Measurements from ENCODE around the gene TJP1.
"Not testable (repeated sequence)": the region's sequence is repeated elsewhere in the genome, so short reads cannot be mapped to it uniquely, and the experiment has no call there.

The TJP1 gene

GRCh38 chr15:29698030-29698701 is 124.1 kb downstream of the TJP1 start:
- no peak for DNase-seq

DNA sequence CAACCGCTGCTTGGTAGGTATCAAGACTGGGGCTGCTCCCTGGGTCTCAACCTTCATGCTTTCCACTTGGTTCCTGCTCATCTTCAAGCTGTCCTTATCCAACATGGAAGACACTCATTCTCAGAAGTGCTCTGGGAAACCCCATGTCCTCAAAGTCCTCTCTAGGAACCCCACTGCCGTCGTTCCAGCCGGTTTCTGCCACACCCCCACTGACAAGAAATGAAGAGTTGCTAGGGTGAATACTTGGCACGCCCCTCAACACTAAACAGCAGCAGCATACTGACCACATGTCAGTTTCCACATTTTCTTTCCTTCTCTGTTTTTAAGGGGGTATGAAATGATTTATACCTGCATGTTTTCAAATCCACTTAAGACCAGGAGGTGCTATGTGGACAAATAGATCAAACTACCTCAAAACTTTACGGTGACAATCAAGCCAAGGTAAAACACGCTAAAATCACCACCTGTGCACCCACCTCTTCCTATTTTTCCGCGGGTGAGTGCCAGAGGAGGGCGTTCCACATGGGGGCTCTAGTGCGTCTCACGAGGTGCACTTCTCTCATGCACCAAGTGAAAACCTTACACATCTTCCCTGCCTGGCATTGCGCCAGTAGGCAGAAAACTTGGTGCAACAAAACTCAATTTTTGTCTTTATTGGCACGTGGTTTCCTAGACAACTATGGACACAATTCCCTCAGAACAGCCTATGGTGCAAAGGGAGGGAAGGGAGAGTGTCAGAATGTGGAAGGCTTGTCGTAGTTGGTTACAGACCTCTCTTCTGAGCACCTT is 125.1 kb downstream of the TJP1 start:
- DNase-seq, result no peak

DNA sequence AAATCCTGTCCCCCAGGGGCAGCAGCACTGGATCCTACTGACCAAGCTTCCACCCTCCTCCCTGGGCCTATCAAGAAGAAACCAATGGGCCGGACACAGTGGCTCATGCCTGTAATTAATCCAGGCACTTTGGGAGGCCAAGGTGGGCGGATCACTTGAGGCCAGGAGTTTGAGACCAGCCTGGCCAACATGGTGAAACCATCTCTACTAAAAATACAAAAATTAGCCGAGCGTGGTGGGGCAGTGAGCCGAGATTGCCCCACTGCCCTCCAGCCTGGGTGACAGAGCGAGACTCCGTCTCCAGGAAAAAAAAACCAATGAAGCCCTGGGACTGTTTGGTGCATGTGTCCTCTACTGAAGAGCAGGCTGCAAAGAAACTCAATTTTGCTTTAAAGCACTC is 125.8 kb downstream of the TJP1 start:
- DNase-seq, result not testable (repeated sequence)

- no peak for DNase-seq
These were observed 126.6 kb downstream of the TJP1 start for GRCh38 chr15:29695489-29696167.

DNA sequence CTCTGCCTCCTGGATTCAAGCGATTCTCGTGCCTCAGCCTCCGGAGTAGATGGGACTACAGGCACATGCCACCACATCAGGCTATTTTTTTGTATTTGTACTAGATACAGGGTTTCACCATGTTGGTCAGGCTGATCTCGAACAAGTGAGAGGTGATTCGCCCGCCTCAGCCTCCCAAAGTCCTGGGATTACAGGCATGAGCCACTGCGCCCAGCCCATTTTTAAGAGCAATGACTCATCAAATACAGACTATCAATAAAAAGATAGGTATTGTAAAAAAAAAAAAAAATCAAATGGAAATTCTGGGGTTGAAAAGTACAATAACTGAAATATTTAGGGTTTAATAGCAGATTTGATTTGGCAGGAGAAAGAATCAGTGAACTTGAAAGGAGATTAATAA is 129.0 kb downstream of the TJP1 start:
- no peak for DNase-seq

GRCh38 chr15:29692527-29692926 is 129.7 kb downstream of the TJP1 start:
- DNase-seq, result no peak

DNA sequence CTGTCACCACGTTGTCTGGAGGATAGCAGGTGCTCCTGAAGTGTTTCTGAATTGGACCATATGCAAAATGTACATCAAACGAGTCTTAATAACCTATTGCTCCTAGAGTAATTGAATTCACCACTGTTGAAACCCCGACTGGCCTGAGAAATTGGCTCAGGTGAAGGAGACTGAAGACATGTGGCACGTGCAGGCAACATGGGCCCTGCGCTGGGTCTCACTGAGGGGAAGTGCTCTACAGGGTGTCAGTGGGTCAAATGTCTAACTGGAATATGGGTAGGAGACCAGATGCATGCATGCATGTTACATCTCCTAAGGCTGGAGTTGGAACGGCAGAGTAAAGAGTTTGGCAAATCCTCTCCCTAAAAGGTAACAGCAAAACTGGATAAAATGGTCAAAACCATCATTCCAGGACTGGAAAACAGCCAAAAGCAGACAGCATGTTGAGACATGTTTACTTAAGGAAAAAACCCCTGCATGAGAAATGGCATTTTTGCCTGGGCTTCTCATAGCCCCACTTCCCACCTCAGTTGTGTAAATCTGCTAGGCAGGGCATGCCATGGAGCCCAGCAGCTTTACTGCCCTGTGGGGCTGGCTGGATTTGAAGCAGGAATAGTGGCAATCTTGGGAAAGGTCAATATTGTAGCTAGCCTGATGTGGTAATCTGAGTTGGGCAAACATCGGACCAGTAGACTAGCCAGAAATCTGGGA is 131.3 kb downstream of the TJP1 start:
- DNase-seq, result no peak

- DNase-seq, result no peak
These were observed 132.8 kb downstream of the TJP1 start for GRCh38 chr15:29689287-29689986.

DNA sequence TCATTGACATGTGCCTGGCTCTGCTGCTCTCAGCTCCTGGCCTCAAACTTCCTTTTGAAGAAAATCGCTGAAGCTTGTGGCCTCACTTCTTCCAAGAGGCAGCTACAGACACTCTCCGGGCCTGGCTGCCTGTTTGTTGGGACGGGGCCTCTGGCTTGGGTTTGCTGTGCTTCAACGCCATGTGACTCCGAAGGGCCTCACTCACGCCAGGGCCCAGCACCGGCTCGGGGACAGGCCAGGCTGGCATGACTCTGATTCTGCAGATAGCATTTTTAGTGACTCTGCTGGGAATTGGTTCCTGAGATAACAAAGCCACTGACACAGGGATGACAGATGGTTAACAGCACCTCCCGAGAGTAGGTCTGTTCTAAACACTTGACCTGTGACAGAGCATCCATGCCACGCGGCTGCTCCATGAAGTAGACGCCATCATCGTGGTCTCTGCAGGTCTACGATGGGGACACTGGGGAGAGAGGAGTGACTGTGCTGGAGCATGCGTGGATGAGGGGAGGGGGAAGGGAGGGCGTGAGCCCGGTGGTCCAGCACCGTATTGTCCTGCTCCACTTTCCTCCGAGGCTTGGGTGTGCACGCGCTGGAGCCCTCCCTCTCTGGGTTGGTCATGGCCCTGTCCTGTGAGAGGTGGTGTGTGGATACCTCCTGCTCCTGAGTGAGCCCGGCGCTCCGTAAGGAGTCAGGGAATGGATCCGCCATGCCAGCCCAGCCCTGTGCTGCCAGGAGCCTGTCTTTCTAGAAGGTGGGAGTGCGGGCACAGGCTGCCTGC is 133.6 kb downstream of the TJP1 start:
- no peak for DNase-seq

DNA sequence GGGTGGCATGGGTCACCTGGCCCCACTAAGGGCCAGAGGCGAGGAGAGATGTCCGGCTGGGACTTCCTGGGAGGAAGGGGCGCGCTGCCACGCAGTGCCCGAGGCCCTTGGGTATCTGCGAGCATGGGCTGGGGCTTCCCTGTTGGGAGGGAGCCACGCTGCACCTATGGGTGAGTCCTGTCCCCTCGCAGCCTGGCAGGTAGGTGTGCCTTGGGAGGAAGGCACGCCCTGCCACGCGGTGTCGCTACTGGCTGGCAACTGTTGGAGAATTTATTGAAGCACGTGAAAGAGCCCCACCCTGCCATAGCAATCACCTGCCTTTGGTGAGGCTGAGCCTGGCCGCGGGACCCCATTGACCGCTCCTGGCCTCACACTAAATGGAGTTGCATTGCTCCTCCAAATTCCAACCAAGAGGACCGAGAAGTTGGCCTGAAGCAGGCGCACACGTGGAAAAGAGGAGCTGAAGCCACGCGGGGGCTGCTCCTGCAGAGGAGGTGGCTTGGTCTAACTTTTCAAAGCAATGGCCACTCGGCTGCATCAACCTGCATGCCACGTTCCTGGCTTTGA is 134.2 kb downstream of the TJP1 start:
- no peak for DNase-seq

- no peak for DNase-seq
These were observed 135.0 kb downstream of the TJP1 start for GRCh38 chr15:29687204-29687815.

DNA sequence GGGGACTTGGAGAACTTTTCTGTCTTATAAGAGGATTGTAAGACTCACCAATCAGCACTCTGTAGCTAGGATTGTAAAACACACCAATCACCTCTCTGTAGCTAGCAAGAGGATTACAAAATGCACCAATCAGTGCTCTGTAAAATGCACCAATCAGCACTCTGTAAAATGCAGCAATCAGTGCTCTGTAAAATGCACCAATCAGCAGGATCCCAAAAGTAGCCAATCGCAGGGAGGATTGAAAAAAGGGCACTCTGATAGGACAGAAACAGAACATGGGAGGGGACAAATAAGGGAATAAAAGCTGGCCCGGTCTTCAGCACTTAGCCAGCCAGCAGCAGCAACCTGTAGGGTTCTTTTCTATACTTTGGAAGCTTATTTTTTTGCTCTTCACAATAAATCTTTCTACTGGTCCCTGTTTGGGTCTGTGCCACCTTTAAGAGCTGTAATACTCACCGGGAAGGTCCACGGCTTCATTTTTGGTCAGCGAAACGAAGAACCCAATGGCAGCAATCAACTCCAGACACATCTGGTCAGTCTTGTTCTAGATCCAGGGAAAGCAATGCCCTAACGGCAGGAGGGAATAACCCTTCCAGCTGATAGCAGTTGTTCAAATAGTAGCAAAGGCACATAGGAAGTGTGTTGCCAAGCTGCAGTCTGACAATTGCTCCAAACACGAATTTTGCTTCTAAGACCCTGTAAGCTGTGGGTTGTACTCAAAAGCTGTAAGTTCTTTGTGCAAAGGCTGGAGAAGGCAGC is 135.6 kb downstream of the TJP1 start:
- DNase-seq, result no peak

DNA sequence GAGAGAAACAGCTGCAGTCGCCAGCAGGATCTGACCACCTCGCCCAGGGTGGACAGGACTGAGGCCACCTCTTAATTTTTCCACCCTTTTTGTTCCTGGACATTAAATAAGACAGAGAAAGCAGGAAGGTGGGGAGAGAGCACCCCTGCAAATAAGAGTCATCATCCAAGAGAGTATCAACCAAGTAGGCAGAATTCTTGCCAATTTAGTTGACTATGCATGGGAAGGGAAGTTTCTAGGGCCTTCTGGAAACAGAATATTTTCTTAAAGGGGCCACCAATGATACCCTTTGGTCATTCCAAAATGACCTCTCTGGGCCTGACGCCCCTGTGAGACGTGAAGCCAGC is 136.2 kb downstream of the TJP1 start:
- no peak for DNase-seq

DNA sequence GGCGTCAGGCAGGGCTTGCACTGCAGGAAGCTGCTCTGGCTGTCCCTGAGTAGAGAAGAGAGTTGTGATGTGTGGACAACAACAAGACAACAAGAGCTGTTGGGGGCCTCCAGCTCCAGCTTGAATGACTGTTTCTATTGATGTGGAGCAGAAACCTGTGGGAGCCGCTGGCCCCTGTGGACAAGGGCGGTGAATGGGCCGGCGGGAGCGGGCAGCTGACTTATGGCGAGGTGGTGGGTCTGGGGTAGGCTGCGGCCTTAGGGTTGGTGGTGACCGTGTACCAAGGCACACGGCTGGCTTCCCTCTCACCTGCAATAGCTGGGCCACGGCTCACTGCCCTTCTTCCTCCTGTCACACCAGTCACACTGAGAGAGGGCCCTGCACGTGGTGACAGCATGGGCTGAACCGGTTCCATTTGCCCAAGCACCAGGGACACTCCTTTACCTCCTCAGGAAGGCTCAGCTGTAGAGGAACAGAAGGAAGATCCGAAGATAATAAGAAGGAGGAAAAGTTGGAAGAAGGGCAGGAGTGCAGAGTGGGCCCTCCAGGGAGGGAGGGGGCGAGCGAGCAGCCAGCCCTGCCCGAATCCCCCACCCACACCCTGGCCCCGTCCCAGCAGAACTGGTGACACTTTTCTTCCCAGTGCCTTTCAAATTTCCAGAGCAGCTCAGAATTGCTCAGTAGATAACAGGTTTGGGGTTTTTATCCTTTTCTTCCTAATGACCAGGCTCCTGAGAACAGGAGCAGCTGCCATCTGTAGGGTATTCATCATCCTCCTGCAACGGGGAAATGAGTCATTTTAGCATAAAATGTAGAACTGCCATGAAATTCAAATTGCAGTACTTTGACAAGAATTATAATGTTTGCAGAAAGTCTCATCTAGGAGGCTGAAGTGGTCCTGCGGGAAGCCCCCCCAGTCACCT is 136.9 kb downstream of the TJP1 start:
- no peak for DNase-seq

- no peak for DNase-seq
These were observed 139.5 kb downstream of the TJP1 start for GRCh38 chr15:29682781-29683180.

GRCh38 chr15:29682361-29682760 is 139.9 kb downstream of the TJP1 start:
- no peak for DNase-seq

DNA sequence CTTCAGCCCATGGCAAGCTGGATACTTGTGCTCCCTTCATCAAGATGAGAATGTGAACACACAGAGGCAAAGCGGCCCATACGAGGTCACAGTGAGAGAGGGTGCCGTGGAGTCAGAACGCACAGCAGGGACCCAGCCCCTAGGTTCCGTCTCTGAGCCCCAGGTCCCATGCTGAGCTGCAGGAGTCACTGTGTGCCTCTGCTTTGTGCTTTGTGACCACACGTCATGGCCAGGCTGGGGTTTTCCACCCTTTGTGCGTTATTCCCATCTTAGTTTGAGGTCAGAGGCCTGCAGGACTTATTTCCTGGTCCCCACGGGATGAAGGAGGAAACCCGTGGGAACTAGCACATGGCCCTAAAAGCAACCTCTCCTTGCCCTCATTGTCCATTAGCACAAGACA is 140.3 kb downstream of the TJP1 start:
- DNase-seq, result no peak

DNA sequence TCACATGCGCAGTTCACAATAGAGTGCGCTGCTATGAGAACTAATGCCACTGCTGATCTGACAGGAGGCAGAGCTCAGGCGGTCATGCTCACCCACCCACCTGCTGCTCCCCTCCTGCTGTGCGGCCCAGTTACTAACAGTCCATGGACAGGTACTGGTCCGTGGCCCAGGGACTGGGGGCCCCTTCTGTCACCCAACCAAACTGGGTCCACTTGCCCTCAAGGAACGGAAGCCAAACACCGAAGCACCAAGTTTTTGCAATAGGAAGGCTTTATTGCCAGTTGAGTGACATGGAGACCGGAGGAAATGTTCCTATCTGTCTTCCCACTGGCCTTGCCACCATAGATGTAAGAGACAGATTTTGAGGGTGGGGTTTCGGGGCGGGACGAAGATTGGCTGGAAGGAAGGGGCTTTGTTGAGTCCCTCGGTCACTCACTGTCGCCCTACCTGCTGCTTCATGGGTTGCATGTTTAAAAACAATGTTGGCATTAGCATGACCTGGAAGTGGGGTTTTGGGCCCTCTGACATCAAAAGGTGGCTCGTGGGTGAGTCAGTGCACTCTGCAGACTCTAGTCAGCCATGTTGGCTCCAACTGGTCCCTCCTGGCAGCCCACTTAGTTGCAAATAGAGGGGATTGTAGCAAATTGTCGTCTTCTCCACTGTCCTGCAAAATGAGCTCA is 141.0 kb downstream of the TJP1 start:
- no peak for DNase-seq
